NB4 (cell line): ENCODE data around the gene ENDOV.

Experiments
- POLR2A ChIP-seq: IDR thresholded peaks from 2 replicates; pipeline ENCODE4 v1.6.1; 2011; ENCODE audit warnings: mild to moderate bottlenecking; ENCODE audit not compliant: insufficient read length; ENCODE audit errors: extremely low read depth
- TF ChIP-seq, protein P1 (sequence below): IDR thresholded peaks from one replicate; pipeline ENCODE4 v1.5.1; 2012; ENCODE audit warnings: low read depth, low read length

GRCh38 chr17:80414508-80414802, 512 bp upstream of the ENDOV start:
- TF ChIP-seq, protein P1, sequence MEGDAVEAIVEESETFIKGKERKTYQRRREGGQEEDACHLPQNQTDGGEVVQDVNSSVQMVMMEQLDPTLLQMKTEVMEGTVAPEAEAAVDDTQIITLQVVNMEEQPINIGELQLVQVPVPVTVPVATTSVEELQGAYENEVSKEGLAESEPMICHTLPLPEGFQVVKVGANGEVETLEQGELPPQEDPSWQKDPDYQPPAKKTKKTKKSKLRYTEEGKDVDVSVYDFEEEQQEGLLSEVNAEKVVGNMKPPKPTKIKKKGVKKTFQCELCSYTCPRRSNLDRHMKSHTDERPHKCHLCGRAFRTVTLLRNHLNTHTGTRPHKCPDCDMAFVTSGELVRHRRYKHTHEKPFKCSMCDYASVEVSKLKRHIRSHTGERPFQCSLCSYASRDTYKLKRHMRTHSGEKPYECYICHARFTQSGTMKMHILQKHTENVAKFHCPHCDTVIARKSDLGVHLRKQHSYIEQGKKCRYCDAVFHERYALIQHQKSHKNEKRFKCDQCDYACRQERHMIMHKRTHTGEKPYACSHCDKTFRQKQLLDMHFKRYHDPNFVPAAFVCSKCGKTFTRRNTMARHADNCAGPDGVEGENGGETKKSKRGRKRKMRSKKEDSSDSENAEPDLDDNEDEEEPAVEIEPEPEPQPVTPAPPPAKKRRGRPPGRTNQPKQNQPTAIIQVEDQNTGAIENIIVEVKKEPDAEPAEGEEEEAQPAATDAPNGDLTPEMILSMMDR = no peak
- no peak for TF ChIP-seq POLR2A
